Mammary epithelial cell (primary cell): Measurements from ENCODE around the gene NME7.

Source experiments
- CTCF ChIP-seq, 2 donors: IDR thresholded peaks in 1 of 2; conservative IDR thresholded peaks in 1 of 2; 2 replicates each; pipeline ENCODE4 v1.5.1; 2011 to 2012; ENCODE audit warnings: inconsistent platforms in 2 of 2, low read length in 2 of 2, mild to moderate bottlenecking in 2 of 2, control low read depth in 1 of 2, low read depth in 1 of 2; ENCODE audit not compliant: insufficient read depth in 1 of 2; ENCODE audit errors: extremely low read depth in 1 of 2
- EZH2 ChIP-seq: IDR thresholded peaks from 2 replicates; pipeline ENCODE4 v1.6.1; 2012; ENCODE audit warnings: low read length, inconsistent platforms, borderline replicate concordance

DNA sequence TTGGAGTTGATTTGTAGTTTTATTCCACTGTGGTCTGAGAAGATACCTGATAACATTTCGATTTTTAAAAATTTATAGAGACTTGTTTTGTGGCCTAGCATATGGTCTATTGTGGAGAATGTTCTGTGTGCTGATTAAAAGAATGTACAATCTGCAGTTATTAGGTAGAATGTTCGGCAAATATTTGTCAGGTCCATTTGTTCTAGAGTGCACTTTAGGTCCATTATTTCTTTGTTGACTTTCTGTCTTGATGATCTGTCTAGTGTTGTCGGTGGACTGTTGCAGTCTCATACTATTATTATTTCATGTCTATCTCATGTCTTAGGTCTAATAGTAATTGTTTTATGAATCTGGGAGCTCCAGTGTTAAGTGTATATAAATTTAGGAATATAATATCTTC is 116.8 kb downstream of the NME7 start:
- TF ChIP-seq CTCF (conservative IDR thresholded peaks at IDR 0.05 in 1 of 2, IDR thresholded peaks at IDR 0.05 in 1 of 2; ENCODE audit: extremely low read depth in 1 of 2, insufficient read depth in 1 of 2, low read depth in 1 of 2, low read length in 2 of 2) (no peak), EZH2 (no peak)
